Breast epithelium (tissue), 3 donors: Measurements from ENCODE around the gene SPATA9.

Experiments
- POLR2A ChIP-seq: fragments of 450-650 bp; IDR thresholded peaks from one replicate; pipeline ENCODE4 v1.6.1; 2016; ENCODE audit warnings: antibody characterized with exemption, mild to moderate bottlenecking, moderate library complexity
- POLR2AphosphoS5 ChIP-seq, 3 donors: sonication (generic); formaldehyde crosslinking; IDR thresholded peaks; one replicate each; pipeline ENCODE4 v1.6.1; 2017; ENCODE audit warnings: antibody characterized with exemption in 3 of 3
- TF ChIP-seq, protein P1 (sequence below), 3 donors: fragments of 450-650 bp; IDR thresholded peaks; one replicate each; pipeline ENCODE4 v1.5.1; 2016 to 2017; ENCODE audit warnings: antibody characterized with exemption in 3 of 3, mild to moderate bottlenecking in 3 of 3, moderate library complexity in 3 of 3

- TF ChIP-seq POLR2AphosphoS5 (IDR thresholded peaks at IDR 0.05): no peak
- TF ChIP-seq, protein P1, sequence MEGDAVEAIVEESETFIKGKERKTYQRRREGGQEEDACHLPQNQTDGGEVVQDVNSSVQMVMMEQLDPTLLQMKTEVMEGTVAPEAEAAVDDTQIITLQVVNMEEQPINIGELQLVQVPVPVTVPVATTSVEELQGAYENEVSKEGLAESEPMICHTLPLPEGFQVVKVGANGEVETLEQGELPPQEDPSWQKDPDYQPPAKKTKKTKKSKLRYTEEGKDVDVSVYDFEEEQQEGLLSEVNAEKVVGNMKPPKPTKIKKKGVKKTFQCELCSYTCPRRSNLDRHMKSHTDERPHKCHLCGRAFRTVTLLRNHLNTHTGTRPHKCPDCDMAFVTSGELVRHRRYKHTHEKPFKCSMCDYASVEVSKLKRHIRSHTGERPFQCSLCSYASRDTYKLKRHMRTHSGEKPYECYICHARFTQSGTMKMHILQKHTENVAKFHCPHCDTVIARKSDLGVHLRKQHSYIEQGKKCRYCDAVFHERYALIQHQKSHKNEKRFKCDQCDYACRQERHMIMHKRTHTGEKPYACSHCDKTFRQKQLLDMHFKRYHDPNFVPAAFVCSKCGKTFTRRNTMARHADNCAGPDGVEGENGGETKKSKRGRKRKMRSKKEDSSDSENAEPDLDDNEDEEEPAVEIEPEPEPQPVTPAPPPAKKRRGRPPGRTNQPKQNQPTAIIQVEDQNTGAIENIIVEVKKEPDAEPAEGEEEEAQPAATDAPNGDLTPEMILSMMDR (IDR thresholded peaks at IDR 0.05): no peak
- no peak for TF ChIP-seq POLR2A
These were observed 28.9 kb upstream of the SPATA9 start for GRCh38 chr5:95711501-95712346.
